GM12891 (cell line): ENCODE measurements around the gene GDPD1.
"Not testable (repeated sequence)": the region's sequence is repeated elsewhere in the genome, so short reads cannot be mapped to it uniquely, and the experiment has no call there.

Experiments used
- DNase-seq: peaks from one replicate; pipeline ENCODE4 v3.0.0; 2011; ENCODE audit warnings: low spot score; ENCODE audit not compliant: insufficient read length
- FAIRE-seq: peaks from 2 replicates; lab custom pipeline; 2011; peaks lifted over from hg19 to GRCh38; lab: Jason Lieb, UNC
- PAX5 ChIP-seq: IDR thresholded peaks from 2 replicates; pipeline ENCODE4 v1.6.1; 2011; ENCODE audit warnings: low read length, moderate library complexity, mild to moderate bottlenecking; ENCODE audit not compliant: insufficient read depth, severe bottlenecking
- POLR2A ChIP-seq: IDR thresholded peaks from 2 replicates; pipeline ENCODE4 v1.6.1; 2011; ENCODE audit warnings: low read depth, low read length, control low read depth
- POLR2AphosphoS5 ChIP-seq: IDR thresholded peaks from 2 replicates; pipeline ENCODE4 v1.6.1; 2011; ENCODE audit warnings: low read depth, low read length, control low read depth
- POU2F2 ChIP-seq: IDR thresholded peaks from 2 replicates; pipeline ENCODE4 v1.6.1; 2011; ENCODE audit warnings: low read depth, mild to moderate bottlenecking, control low read depth, low read length, moderate library complexity
- SPI1 ChIP-seq: IDR thresholded peaks from 2 replicates; pipeline ENCODE4 v1.6.1; 2011; ENCODE audit warnings: low read depth, low read length, control low read depth
- TAF1 ChIP-seq: IDR thresholded peaks from 2 replicates; pipeline ENCODE4 v1.6.1; 2011; ENCODE audit warnings: low read depth, low read length, control low read depth

GDPD1 gene

GRCh38 chr17:59310263-59310920, 90.1 kb downstream of the GDPD1 start:
- DNase-seq = no peak
- no peak for FAIRE-seq
- no peak for TF ChIP-seq POLR2AphosphoS5
- TF ChIP-seq PAX5 = no peak
- no peak for TF ChIP-seq POU2F2
- TF ChIP-seq SPI1 = no peak
- TF ChIP-seq POLR2A = no peak
- no peak for TF ChIP-seq TAF1

DNA sequence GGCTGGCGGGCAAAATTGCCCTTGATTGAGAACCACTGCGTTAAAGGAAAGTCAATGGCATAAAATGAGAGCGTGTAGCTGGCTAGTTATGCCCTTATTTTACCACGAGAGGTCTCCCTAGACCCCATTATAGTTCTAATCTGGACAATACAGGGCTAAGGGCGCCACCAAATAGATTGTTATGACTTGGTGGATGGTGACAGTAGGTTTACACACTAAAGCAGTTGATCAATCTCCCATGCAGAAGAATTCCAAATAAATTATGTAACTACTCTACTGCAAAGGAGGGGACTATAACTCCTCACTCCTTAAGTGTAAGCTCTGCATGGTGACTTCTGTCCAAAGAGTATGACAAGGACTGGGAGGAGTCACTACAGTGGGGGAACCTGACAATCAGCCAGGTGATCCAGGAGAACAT, 90.7 kb downstream of the GDPD1 start:
- TF ChIP-seq SPI1 = no peak
- TF ChIP-seq POLR2A = no peak
- TF ChIP-seq POLR2AphosphoS5 = no peak
- no peak for TF ChIP-seq POU2F2
- TF ChIP-seq PAX5 = no peak
- no peak for TF ChIP-seq TAF1
- DNase-seq (peak; percentile 50), FAIRE-seq (peak; percentile 89)

DNA sequence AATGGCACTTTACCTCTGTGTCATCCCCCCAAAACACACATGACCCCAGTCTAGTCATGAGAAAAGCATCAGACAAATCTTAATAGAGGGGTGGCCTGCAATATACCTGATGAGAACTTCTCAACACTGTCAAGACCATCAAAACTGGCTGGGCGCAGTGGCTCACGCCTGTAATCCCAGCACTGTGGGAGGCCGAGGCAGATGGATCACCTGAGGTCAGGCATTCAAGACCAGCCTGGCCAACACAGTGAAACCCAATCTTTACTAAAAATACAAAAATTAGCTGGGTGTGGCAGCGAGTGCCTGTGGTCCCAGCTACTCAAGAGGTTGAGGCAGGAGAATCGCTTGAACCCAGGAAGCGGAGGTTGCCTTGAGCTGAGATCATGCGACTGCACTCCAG, 91.2 kb downstream of the GDPD1 start:
- not testable (repeated sequence) for DNase-seq, FAIRE-seq

- FAIRE-seq (no peak), DNase-seq (no peak)
- TF ChIP-seq SPI1 (no peak), TAF1 (no peak), POLR2AphosphoS5 (no peak), PAX5 (no peak), POU2F2 (no peak), POLR2A (no peak)
Measured at GRCh38 chr17:59315866-59316265, 95.6 kb downstream of the GDPD1 start.
